ENCODE data around the gene SAMD3. TPM values are rescaled to one million over a fixed set of nuclear protein-coding genes. Genes with fewer than 3 reads are reported as not detected.
"Not testable (repeated sequence)": the region's sequence is repeated elsewhere in the genome, so short reads cannot be mapped to it uniquely, and the experiment has no call there.

SAMD3 gene
- total RNA-seq, 1 experiment from 2014 or later: not detected

- DNase-seq (ENCODE audit: low read depth, low spot score) (no peak), ATAC-seq (no peak)
- Histone ChIP-seq H3K27me3 (ENCODE audit: control insufficient read depth, insufficient read depth, low read length) (no peaks in the 10 kb centered on the region), H3K36me3 (ENCODE audit: control insufficient read depth, insufficient read depth, low read length) (no peaks in the 10 kb centered on the region), H3K4me3 (ENCODE audit: low read depth in 2 of 2, low read length in 2 of 2) (no peak overlapping the region), H3K9me3 (ENCODE audit: control insufficient read depth, insufficient read depth, low read depth, low read length) (no peaks in the 10 kb centered on the region), H3K4me1 (ENCODE audit: control insufficient read depth, insufficient read depth, low read length) (no peaks in the 10 kb centered on the region), H3K27ac (ENCODE audit: low read length) (no peak overlapping the region)
- TF ChIP-seq, protein P1, sequence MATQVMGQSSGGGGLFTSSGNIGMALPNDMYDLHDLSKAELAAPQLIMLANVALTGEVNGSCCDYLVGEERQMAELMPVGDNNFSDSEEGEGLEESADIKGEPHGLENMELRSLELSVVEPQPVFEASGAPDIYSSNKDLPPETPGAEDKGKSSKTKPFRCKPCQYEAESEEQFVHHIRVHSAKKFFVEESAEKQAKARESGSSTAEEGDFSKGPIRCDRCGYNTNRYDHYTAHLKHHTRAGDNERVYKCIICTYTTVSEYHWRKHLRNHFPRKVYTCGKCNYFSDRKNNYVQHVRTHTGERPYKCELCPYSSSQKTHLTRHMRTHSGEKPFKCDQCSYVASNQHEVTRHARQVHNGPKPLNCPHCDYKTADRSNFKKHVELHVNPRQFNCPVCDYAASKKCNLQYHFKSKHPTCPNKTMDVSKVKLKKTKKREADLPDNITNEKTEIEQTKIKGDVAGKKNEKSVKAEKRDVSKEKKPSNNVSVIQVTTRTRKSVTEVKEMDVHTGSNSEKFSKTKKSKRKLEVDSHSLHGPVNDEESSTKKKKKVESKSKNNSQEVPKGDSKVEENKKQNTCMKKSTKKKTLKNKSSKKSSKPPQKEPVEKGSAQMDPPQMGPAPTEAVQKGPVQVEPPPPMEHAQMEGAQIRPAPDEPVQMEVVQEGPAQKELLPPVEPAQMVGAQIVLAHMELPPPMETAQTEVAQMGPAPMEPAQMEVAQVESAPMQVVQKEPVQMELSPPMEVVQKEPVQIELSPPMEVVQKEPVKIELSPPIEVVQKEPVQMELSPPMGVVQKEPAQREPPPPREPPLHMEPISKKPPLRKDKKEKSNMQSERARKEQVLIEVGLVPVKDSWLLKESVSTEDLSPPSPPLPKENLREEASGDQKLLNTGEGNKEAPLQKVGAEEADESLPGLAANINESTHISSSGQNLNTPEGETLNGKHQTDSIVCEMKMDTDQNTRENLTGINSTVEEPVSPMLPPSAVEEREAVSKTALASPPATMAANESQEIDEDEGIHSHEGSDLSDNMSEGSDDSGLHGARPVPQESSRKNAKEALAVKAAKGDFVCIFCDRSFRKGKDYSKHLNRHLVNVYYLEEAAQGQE (IDR thresholded peaks at IDR 0.05; ENCODE audit: insufficient read depth in 1 of 2, low read depth in 2 of 2, low read length in 1 of 2): no peak
- in situ Hi-C loops (cut with HindIII; ENCODE audit: low pct_unique_long_range_greater_than_20kb, low sequenced_read_pairs): no loop called here
- intact Hi-C loops (cut with micrococcal nuclease; ENCODE audit: unreplicated experiment): no loop called here
- CTCF ChIA-PET: no interaction called here
- POLR2A ChIA-PET: no interaction called here
- BruUV-seq (replicated peaks): no TSS peak
Observed at GRCh38 chr6:130239755-130240154, 17.0 kb upstream of the SAMD3 start.

DNA sequence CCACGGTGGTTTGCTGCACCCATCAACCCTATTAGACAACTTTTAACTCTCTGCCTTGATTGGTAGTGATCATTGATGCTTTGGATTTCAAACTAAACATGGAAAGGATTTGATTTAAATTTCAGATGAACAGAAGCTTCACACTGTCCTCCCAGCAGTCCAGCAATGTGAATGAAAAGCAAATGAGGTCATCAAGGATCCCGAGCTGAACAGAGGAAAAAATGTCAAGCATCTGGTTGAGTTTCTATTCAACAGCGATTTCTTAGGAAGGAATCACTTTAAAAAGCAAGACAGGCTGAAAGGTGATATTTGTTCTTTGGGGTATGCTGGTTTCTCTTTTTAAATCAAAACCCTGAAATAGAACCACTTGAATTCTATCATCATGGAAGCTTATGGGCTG, 10.6 kb upstream of the SAMD3 start:
- Histone ChIP-seq H3K9me3 (ENCODE audit: control insufficient read depth, insufficient read depth, low read depth, low read length) (no peaks in the 10 kb centered on the region), H3K4me1 (ENCODE audit: control insufficient read depth, insufficient read depth, low read length) (no peaks in the 10 kb centered on the region), H3K27ac (ENCODE audit: low read length) (no peak overlapping the region), H3K36me3 (ENCODE audit: control insufficient read depth, insufficient read depth, low read length) (no peaks in the 10 kb centered on the region), H3K27me3 (ENCODE audit: control insufficient read depth, insufficient read depth, low read length) (no peaks in the 10 kb centered on the region), H3K4me3 (ENCODE audit: low read depth in 2 of 2, low read length in 2 of 2) (no peak overlapping the region)
- in situ Hi-C loops (cut with HindIII; ENCODE audit: low pct_unique_long_range_greater_than_20kb, low sequenced_read_pairs) (no loop called here), intact Hi-C loops (cut with micrococcal nuclease; ENCODE audit: unreplicated experiment) (no loop called here)
- CTCF ChIA-PET: no interaction called here
- POLR2A ChIA-PET: no interaction called here
- no peak for TF ChIP-seq SIN3A (IDR thresholded peaks at IDR 0.05; ENCODE audit: borderline replicate concordance, insufficient read depth, low read depth, low read length)
- no peak for TF ChIP-seq POLR2AphosphoS5 (IDR thresholded peaks at IDR 0.05; ENCODE audit: low read depth, low read length)
- no peak for TF ChIP-seq CTCF (IDR thresholded peaks at IDR 0.05)
- no peak for TF ChIP-seq TCF7L2 (IDR thresholded peaks at IDR 0.05; ENCODE audit: low read depth, low read length)
- TF ChIP-seq, protein P1 (IDR thresholded peaks at IDR 0.05; ENCODE audit: insufficient read depth in 1 of 2, low read depth in 2 of 2, low read length in 1 of 2): no peak
- no TSS peak for BruUV-seq (replicated peaks)
- ATAC-seq (no peak), DNase-seq (ENCODE audit: low read depth, low spot score) (no peak)

DNA sequence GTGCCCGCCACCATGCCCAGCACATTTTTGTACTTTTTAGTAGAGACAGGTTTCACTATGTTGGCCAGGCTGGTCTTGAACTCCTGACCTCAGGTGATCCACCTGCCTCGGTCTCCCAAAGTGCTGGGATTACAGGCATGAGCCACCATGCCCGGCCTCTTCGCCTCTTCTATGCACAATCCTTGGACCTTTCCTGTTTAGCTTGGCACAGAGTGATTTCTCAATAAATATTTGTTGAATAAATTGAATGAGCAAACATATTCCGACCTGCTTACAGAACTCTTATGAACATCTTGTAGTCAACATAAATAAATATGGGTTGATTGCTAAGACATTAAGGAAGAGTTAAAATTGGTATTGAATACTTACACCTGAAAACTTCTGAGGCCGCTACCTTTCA, 7.8 kb upstream of the SAMD3 start:
- H3K27ac ChIP-seq (ENCODE audit: low read length); H3K4me3 ChIP-seq (ENCODE audit: low read depth in 2 of 2, low read length in 2 of 2); CTCF ChIA-PET; H3K9me3 ChIP-seq (ENCODE audit: control insufficient read depth, insufficient read depth, low read depth, low read length); BruUV-seq (replicated peaks); in situ Hi-C loops (cut with HindIII; ENCODE audit: low pct_unique_long_range_greater_than_20kb, low sequenced_read_pairs); DNase-seq (ENCODE audit: low read depth, low spot score); H3K4me1 ChIP-seq (ENCODE audit: control insufficient read depth, insufficient read depth, low read length); H3K36me3 ChIP-seq (ENCODE audit: control insufficient read depth, insufficient read depth, low read length); ATAC-seq; H3K27me3 ChIP-seq (ENCODE audit: control insufficient read depth, insufficient read depth, low read length); intact Hi-C loops (cut with micrococcal nuclease; ENCODE audit: unreplicated experiment); POLR2A ChIA-PET: not testable (repeated sequence)

All from Panc1 (cell line).